ENCODE data around the gene OSBPL9.

Gene OSBPL9, protein sequence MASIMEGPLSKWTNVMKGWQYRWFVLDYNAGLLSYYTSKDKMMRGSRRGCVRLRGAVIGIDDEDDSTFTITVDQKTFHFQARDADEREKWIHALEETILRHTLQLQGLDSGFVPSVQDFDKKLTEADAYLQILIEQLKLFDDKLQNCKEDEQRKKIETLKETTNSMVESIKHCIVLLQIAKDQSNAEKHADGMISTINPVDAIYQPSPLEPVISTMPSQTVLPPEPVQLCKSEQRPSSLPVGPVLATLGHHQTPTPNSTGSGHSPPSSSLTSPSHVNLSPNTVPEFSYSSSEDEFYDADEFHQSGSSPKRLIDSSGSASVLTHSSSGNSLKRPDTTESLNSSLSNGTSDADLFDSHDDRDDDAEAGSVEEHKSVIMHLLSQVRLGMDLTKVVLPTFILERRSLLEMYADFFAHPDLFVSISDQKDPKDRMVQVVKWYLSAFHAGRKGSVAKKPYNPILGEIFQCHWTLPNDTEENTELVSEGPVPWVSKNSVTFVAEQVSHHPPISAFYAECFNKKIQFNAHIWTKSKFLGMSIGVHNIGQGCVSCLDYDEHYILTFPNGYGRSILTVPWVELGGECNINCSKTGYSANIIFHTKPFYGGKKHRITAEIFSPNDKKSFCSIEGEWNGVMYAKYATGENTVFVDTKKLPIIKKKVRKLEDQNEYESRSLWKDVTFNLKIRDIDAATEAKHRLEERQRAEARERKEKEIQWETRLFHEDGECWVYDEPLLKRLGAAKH

DNA sequence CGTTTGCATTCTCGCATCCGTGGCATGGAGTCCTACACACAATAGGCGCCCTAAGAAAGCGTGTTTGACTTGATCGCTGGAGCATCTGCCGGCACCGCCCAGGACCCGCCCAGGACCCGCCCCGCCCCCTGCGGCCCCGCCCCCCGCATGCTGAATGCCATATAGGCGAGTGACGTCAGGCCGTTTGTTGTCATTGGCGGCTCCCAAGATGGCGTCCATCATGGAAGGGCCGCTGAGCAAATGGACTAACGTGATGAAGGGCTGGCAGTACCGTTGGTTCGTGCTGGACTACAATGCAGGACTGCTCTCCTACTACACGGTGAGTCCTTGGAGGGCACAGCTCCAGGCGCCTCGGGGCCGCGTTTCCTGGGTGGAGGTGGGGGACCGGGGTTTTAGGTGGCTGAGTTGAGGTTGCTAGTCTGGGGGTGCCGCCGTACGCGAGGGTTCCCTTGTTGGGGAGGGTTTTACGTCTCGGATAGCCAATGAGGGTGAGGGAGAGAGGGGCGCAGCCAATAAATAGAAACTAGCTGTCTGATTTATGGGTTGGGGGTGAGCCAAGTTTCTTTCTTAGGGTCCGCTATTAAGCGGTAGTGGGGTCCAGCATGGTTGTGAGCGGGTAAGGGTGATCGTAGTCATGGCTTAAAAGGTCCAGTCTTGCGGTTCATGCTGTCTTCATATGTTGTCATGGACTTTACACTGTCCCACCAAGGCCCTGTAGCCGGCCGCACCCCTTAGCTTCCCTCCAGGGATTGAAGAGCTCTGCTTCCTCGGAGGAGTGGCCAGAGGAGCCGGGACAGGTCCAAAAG lies at the start of gene OSBPL9:
OSBPL9 (plus strand) TSS at position 190 of the 806 bp plus-strand sequence; CDS start at position 209, 19 bp downstream.
- peak; percentile 86 for DNase-seq

- no peak for DNase-seq
Observed at GRCh38 chr1:51567653-51568052, 49.2 kb upstream of the OSBPL9 start.

GRCh38 chr1:51568231-51568935 lies 48.5 kb upstream of the OSBPL9 start:
- DNase-seq = no peak

- peak; percentile 35 to 53 for DNase-seq
Observed at GRCh38 chr1:51569284-51570062, 47.4 kb upstream of the OSBPL9 start.

GRCh38 chr1:51570063-51570710 lies 46.7 kb upstream of the OSBPL9 start:
- DNase-seq = no peak

DNA sequence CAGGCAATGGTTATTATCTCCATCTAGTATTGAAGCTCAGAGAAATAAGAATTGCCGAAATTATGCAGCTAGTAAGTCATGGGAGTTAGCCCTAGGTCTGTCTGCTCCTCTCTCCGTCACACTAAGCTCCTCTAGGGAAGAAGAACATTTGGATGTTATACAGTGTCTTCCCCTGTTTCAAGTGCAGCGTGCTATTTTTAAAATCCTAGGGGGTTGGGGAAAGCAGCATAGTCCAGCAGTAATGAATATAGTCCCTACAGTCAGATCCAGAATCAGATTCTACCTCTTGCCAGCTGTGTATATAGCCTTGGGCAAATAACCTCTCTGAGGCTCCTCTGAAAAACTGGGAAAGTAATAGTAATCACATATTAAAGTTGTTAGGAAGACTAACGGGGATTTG lies 44.5 kb upstream of the OSBPL9 start:
- DNase-seq = no peak

GRCh38 chr1:51574796-51575195 lies 42.1 kb upstream of the OSBPL9 start:
- no peak for DNase-seq

DNA sequence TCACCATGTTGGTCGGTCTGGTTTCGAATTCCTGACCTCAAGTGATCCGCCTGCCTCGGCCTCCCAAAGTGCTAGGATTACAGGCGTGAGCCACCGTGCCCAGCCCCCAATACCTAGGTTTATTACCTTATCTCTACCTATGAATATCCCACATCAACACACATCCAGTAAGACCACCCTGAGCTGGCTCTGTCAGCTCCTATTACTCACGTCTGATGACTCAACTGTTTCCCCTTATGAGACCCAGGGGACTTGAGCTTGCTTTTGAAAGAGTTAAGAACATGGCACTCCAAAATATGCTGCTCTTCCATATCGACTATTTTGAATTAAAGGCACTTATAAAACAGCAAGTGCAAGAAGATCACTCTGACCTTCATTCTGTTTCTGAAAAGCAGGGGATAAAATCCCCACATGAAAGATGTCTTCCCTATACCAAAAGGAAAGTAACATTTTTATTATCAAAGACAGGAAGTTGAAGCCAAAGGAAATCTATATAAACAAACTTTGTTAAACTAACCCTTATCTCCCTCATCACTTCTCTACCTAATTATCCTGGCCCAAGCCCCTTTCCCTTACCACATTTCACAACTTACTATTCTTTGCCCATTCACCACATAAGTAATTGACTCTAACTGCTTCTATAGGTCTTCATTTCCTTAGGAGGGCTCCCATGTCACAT lies 41.3 kb upstream of the OSBPL9 start:
- DNase-seq = no peak

GRCh38 chr1:51576085-51576444 lies 40.8 kb upstream of the OSBPL9 start:
- no peak for DNase-seq

- DNase-seq = no peak
Observed at GRCh38 chr1:51576923-51577322, 40.0 kb upstream of the OSBPL9 start.

DNA sequence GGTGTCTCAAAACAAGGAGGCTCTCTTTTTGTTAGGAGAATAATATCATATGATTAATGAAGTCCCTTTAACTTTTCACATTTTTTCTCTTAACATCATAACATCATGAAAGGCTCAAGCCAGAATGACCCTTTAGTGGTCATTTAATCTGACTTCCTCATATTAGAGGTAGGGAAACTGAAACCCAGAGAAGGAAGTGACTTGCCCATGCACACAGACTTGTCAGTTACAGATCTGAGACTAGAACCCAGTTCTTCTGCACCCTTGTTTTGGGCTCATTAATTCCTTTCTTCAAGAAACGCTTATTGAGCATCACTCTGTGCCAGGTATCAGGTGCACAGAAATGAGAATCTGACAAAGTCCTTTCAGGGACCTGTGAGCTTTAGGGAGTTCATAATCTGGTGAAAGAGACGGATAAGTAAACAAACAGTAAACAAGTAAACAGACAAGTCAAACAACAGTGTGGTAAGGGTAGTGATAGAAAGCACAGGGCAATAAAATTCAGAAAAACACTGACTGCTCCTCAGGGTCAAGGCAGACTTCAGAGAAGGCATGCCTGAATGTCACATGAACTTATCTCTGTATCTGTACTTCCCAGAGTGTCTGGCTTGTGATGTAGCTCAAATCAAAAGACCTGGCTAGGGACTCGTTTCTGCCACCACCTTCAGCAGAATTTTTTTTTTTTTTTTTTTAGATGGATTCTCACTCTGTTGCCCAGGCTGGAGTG lies 38.3 kb upstream of the OSBPL9 start:
- no peak for DNase-seq

GRCh38 chr1:51581238-51581637 lies 35.7 kb upstream of the OSBPL9 start:
- DNase-seq = no peak

DNA sequence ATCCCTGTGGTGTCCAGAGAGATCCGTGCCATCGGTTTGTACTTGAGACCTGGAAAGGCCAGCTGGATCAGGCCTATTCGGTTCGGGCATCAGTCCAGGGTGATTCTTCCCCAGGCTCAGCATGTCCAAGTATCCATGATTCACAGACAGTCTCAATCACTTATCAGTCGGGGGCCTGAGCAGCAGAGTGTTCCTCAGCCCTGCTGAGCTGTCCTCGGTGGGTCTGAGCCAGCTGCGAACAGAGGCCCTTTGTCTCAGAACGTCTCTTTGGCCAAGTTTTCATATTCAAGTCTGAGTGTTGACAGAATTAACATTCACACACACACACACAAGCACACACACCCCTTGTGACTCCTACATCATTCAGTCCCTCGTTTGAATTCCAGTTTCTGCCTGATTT lies 33.4 kb upstream of the OSBPL9 start:
- DNase-seq = no peak

DNA sequence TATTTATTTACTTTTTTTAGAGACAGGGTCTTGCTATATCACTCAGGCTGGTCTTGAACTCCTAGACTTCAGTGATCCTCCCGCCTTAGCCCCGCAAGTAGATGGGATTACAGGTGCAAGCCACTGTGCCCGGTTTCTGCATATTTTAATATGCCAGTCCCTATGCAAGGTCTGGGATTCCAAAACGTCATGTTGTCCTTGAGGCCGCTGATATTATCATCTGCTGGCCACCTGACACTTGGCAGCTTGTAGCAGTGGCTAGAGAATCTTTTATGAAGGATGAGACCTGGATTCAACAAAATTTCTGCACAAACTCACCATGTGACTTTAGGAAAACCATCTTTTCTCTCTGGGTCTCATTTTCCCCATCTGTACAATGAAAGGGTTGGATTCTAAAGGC lies 32.9 kb upstream of the OSBPL9 start:
- no peak for DNase-seq

DNA sequence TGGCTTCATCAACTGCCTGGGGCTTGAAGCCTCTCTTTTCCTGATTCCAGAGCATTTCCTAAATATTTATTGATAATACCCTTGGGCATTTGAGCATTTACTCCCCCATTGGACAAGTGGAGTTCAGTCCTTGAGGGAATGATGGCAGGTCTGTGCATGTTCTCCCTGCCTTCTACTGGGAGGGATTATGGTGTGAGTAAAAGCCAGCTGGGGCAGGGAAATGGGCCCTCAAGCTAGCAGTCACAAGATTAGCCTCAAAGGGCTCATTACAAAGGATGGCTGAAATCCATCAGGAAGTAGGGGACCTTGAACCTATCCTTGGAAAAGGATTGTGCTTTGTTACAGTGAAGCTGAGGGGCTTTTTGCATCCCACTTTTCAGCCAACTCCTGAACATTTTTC lies 24.2 kb upstream of the OSBPL9 start:
- no peak for DNase-seq

- DNase-seq = no peak
Observed at GRCh38 chr1:51594716-51595115, 22.2 kb upstream of the OSBPL9 start.

DNA sequence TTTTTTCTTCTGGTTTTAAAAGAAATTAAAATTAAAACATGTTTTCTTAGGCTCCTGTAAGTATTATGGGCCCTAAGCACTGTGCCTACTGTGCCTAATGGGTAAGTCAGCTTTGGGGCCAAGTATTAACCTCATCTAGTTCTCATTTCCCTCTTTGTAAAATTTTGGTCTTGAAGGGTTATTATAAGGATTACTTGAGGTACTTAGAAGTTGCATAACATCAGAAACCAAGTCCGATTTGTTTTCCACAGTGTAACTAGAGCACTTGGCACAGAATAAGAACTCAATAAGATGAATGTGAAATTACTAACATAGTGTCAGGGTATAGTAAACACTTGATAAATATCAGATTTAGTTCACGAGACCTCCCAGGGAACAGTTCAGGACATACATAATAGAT lies 16.4 kb upstream of the OSBPL9 start:
- no peak for DNase-seq

GRCh38 chr1:51600965-51601364 lies 15.9 kb upstream of the OSBPL9 start:
- no peak for DNase-seq

- no peak for DNase-seq
Observed at GRCh38 chr1:51605961-51606723, 10.8 kb upstream of the OSBPL9 start.

All from activated CD4-positive, alpha-beta T cell treated with anti-CD3 and anti-CD28 coated beads, Interleukin-2, amount 50 U/mL, for 48 hours (primary cell).